Endothelial cell (in vitro differentiated cells): Measurements from ENCODE around the gene NOC4L. TPM values are rescaled to one million over a fixed set of nuclear protein-coding genes. Genes with fewer than 3 reads are reported as not detected.

Source experiments
- DNase-seq: peaks from one replicate; pipeline ENCODE4 v3.0.0; 2021; ENCODE audit warnings: low spot score
- H3K27ac Mint-ChIP-seq: one replicate; pipeline ENCODE4 v1.8.0; 2021; ENCODE audit warnings: mixed read lengths, inconsistent platforms; ENCODE audit not compliant: unreplicated experiment
- H3K27me3 Mint-ChIP-seq: one replicate; pipeline ENCODE4 v1.8.0; 2021; ENCODE audit warnings: mild to moderate bottlenecking, moderate library complexity, mixed read lengths, inconsistent platforms; ENCODE audit not compliant: unreplicated experiment
- H3K36me3 Mint-ChIP-seq: one replicate; pipeline ENCODE4 v1.8.0; 2021; ENCODE audit warnings: mild to moderate bottlenecking, low read depth, mixed read lengths, inconsistent platforms; ENCODE audit not compliant: unreplicated experiment
- H3K4me1 Mint-ChIP-seq: one replicate; pipeline ENCODE4 v1.8.0; 2021; ENCODE audit warnings: mild to moderate bottlenecking, mixed read lengths, inconsistent platforms; ENCODE audit not compliant: unreplicated experiment
- H3K4me3 Mint-ChIP-seq: one replicate; pipeline ENCODE4 v1.8.0; 2021; ENCODE audit warnings: mild to moderate bottlenecking, mixed read lengths, inconsistent platforms; ENCODE audit not compliant: unreplicated experiment
- H3K9me3 Mint-ChIP-seq: one replicate; pipeline ENCODE4 v1.8.0; 2021; ENCODE audit warnings: mixed read lengths, inconsistent platforms; ENCODE audit not compliant: unreplicated experiment
- total RNA-seq: library from RNA; stranded (reverse); fragmentation: NEBNext Ultra II Directional; extraction: Animal tissue kit (Norgen Biotek cat#: 25700); gene quantifications from one replicate; pipeline ENCODE4 v1.2.1, GENCODE V29; 2021; ENCODE audit not compliant: unreplicated experiment
- TF ChIP-seq, protein P1 (sequence below): fragments of 200-600 bp; sonication (generic); IDR thresholded peaks from one replicate; pipeline ENCODE4 v1.5.0; 2021; ENCODE audit warnings: antibody characterized with exemption; ENCODE audit not compliant: unreplicated experiment

NOC4L gene
- total RNA-seq, 1 donor from 2014 or later = 18.2 TPM

- Mint-ChIP-seq H3K4me3 (peak overlapping the region; percentile 71), H3K27me3 (peaks cover 11% of the 10 kb centered on the region), H3K4me1 (peaks cover 7% of the 10 kb centered on the region), H3K36me3 (no peaks in the 10 kb centered on the region), H3K27ac (no peak overlapping the region), H3K9me3 (no peaks in the 10 kb centered on the region)
- DNase-seq = no peak
- TF ChIP-seq, protein P1, sequence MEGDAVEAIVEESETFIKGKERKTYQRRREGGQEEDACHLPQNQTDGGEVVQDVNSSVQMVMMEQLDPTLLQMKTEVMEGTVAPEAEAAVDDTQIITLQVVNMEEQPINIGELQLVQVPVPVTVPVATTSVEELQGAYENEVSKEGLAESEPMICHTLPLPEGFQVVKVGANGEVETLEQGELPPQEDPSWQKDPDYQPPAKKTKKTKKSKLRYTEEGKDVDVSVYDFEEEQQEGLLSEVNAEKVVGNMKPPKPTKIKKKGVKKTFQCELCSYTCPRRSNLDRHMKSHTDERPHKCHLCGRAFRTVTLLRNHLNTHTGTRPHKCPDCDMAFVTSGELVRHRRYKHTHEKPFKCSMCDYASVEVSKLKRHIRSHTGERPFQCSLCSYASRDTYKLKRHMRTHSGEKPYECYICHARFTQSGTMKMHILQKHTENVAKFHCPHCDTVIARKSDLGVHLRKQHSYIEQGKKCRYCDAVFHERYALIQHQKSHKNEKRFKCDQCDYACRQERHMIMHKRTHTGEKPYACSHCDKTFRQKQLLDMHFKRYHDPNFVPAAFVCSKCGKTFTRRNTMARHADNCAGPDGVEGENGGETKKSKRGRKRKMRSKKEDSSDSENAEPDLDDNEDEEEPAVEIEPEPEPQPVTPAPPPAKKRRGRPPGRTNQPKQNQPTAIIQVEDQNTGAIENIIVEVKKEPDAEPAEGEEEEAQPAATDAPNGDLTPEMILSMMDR = no peak
Measured at GRCh38 chr12:132187646-132188450, 43.6 kb downstream of the NOC4L start.

DNA sequence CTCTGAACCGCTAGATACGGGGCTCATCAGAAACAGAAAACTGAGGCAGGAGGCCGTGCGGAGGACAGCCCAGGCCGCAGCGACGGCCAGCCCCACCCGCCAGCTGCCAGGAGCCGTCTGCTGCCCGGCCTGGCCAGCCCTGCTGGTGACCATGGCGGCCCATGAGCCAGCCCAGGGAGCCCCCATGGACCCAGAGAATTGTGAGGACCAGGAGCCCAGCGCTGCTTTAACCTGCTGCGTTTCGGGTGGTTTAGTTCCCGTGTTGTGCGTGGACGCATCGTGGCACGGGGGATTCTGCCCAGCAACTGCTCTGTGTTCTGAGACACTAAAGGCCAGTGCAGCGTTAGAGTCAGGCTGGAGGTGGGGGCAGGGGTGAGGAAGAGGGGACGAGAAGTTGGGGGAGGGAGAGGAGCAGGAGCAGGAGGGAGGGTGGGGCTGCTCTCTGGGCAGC is 44.2 kb downstream of the NOC4L start:
- no peak overlapping the region for H3K4me3 Mint-ChIP-seq
- TF ChIP-seq, protein P1 = no peak
- H3K9me3 Mint-ChIP-seq = no peaks in the 10 kb centered on the region
- no peak overlapping the region for H3K27ac Mint-ChIP-seq
- DNase-seq = no peak
- peaks cover 9% of the 10 kb centered on the region for H3K27me3 Mint-ChIP-seq
- no peaks in the 10 kb centered on the region for H3K36me3 Mint-ChIP-seq
- H3K4me1 Mint-ChIP-seq = peaks cover 7% of the 10 kb centered on the region

GRCh38 chr12:132188916-132189325 is 44.7 kb downstream of the NOC4L start:
- H3K9me3 Mint-ChIP-seq = no peaks in the 10 kb centered on the region

DNA sequence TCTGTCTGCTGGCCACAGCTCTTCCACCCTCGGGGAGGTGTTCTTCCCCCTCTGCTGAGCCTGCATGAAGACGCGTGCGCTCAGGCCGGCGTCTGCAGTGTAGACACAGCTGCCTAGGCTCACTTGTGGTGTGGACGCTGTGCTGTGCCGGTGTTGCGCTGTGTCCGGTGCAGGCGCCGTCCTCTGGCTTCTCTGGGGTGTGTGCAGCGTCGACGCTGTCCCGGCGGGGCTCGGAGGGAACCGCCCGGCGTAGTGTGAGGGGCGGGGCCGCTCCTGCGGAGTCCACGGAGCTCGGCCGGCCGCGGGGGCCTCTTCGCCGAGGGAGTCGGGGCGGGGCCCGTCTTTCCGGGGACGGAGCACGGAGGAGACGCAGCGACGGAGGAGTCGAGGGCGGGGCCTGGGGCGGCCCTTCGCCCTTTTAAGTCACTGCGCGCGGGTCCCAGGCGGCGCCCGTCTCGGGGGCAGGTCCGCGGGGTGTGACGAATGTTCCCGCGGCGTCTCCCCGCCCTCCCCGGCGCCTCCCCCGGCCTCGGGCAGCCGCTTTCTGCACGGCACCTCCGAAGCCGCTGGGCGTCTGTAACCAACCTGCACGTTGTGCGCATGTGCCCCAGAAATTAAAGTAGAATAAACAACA is 45.2 kb downstream of the NOC4L start:
- H3K4me1 Mint-ChIP-seq = peaks cover 7% of the 10 kb centered on the region
- peaks cover 10% of the 10 kb centered on the region for H3K27me3 Mint-ChIP-seq
- TF ChIP-seq, protein P1 = no peak
- peak; percentile 59 for DNase-seq
- peak overlapping the region; percentile 77 for H3K4me3 Mint-ChIP-seq
- no peaks in the 10 kb centered on the region for H3K9me3 Mint-ChIP-seq
- no peak overlapping the region for H3K27ac Mint-ChIP-seq
- no peaks in the 10 kb centered on the region for H3K36me3 Mint-ChIP-seq

More at GRCh38 chr12:132188916-132189325, 44.7 kb downstream of the NOC4L start:
- no peak for DNase-seq
- TF ChIP-seq, protein P1 = no peak
- Mint-ChIP-seq H3K36me3 (no peaks in the 10 kb centered on the region), H3K27me3 (peaks cover 9% of the 10 kb centered on the region), H3K27ac (no peak overlapping the region), H3K4me1 (peaks cover 7% of the 10 kb centered on the region), H3K4me3 (no peak overlapping the region)
